ENCODE measurements around the gene FKBP6. TPM values are rescaled to one million over a fixed set of nuclear protein-coding genes. Genes with fewer than 3 reads are reported as not detected.

Gene FKBP6
- total and polyA plus RNA-seq, 2 of the 13 experiments (the other 11 are each of a cell fraction or from before 2014, with no cell fraction given): 0.07 to 0.20 TPM

DNA sequence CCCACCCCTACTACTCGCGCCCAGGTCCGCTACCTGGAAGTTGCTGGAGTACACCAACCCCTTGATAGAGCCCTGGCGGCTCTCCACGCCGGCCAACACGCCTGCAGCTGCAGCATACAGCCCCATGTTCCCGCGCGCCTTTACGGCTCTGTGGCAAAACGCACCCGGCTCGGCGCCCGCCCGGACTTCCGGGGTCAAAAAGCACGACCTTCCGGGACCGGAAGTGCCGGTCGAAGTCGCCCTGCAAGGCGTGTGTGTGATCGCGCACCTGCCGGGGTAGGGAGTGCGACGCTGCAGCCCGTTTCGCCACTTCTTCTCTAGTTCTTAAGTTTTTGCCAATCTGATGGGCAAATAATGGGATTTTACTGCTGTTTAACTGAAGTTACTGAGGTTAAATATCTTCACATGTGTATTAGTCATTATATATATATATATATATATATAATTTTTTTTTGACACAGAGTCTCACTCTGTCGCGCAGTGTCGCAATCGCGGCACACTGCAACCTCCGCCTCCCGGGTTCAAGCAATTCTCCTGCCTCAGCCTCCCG, 19.2 kb upstream of the FKBP6 start, which contains the start of gene NSUN5 (continued):
- TF ChIP-seq, protein P1, sequence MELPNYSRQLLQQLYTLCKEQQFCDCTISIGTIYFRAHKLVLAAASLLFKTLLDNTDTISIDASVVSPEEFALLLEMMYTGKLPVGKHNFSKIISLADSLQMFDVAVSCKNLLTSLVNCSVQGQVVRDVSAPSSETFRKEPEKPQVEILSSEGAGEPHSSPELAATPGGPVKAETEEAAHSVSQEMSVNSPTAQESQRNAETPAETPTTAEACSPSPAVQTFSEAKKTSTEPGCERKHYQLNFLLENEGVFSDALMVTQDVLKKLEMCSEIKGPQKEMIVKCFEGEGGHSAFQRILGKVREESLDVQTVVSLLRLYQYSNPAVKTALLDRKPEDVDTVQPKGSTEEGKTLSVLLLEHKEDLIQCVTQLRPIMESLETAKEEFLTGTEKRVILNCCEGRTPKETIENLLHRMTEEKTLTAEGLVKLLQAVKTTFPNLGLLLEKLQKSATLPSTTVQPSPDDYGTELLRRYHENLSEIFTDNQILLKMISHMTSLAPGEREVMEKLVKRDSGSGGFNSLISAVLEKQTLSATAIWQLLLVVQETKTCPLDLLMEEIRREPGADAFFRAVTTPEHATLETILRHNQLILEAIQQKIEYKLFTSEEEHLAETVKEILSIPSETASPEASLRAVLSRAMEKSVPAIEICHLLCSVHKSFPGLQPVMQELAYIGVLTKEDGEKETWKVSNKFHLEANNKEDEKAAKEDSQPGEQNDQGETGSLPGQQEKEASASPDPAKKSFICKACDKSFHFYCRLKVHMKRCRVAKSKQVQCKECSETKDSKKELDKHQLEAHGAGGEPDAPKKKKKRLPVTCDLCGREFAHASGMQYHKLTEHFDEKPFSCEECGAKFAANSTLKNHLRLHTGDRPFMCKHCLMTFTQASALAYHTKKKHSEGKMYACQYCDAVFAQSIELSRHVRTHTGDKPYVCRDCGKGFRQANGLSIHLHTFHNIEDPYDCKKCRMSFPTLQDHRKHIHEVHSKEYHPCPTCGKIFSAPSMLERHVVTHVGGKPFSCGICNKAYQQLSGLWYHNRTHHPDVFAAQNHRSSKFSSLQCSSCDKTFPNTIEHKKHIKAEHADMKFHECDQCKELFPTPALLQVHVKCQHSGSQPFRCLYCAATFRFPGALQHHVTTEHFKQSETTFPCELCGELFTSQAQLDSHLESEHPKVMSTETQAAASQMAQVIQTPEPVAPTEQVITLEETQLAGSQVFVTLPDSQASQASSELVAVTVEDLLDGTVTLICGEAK (IDR thresholded peaks at IDR 0.05): peak; percentile 53
- TF ChIP-seq, protein P1 (CRISPR knock-in tag; IDR thresholded peaks at IDR 0.05): peak; percentile 61
- TF ChIP-seq ZFP41 (CRISPR knock-in tag; IDR thresholded peaks at IDR 0.05; ENCODE audit: borderline replicate concordance): peak; percentile 86; the same call in 1 of the 2 replicates
- peak; percentile 77 for TF ChIP-seq HOXA9 (CRISPR knock-in tag; IDR thresholded peaks at IDR 0.05; ENCODE audit: borderline replicate concordance)
- TF ChIP-seq, protein P2, sequence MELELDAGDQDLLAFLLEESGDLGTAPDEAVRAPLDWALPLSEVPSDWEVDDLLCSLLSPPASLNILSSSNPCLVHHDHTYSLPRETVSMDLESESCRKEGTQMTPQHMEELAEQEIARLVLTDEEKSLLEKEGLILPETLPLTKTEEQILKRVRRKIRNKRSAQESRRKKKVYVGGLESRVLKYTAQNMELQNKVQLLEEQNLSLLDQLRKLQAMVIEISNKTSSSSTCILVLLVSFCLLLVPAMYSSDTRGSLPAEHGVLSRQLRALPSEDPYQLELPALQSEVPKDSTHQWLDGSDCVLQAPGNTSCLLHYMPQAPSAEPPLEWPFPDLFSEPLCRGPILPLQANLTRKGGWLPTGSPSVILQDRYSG (CRISPR knock-in tag; IDR thresholded peaks at IDR 0.05): peak; percentile 83
- TF ChIP-seq, protein P3, sequence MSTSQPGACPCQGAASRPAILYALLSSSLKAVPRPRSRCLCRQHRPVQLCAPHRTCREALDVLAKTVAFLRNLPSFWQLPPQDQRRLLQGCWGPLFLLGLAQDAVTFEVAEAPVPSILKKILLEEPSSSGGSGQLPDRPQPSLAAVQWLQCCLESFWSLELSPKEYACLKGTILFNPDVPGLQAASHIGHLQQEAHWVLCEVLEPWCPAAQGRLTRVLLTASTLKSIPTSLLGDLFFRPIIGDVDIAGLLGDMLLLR (CRISPR knock-in tag; IDR thresholded peaks at IDR 0.05): peak; percentile 66; the same call in 1 of the 2 replicates
- peak; percentile 70; the same call in 1 of the 2 replicates for TF ChIP-seq ZSCAN22 (CRISPR knock-in tag; IDR thresholded peaks at IDR 0.05)
- TF ChIP-seq, protein P4, sequence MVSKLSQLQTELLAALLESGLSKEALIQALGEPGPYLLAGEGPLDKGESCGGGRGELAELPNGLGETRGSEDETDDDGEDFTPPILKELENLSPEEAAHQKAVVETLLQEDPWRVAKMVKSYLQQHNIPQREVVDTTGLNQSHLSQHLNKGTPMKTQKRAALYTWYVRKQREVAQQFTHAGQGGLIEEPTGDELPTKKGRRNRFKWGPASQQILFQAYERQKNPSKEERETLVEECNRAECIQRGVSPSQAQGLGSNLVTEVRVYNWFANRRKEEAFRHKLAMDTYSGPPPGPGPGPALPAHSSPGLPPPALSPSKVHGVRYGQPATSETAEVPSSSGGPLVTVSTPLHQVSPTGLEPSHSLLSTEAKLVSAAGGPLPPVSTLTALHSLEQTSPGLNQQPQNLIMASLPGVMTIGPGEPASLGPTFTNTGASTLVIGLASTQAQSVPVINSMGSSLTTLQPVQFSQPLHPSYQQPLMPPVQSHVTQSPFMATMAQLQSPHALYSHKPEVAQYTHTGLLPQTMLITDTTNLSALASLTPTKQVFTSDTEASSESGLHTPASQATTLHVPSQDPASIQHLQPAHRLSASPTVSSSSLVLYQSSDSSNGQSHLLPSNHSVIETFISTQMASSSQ (IDR thresholded peaks at IDR 0.05; ENCODE audit: low read depth): no peak
- TF ChIP-seq, protein P4 (CRISPR knock-in tag; IDR thresholded peaks at IDR 0.05; ENCODE audit: borderline replicate concordance): peak; percentile 54; the same call in 1 of the 2 replicates
- TF ChIP-seq ETV6 (CRISPR knock-in tag; conservative IDR thresholded peaks at IDR 0.05): peak; percentile 96
- TF ChIP-seq ZNF383 (CRISPR knock-in tag; IDR thresholded peaks at IDR 0.05; ENCODE audit: borderline replicate concordance): no peak
- TF ChIP-seq NCOA2 (CRISPR knock-in tag; IDR thresholded peaks at IDR 0.05): peak; percentile 75

All from HepG2 (cell line).